GM18498 (cell line): ENCODE results near the gene COX19.
"Not testable (repeated sequence)": the region's sequence is repeated elsewhere in the genome, so short reads cannot be mapped to it uniquely, and the experiment has no call there.

ENCODE experiments used
- ATAC-seq: cut with Tn5 transposase; IDR thresholded peaks from one replicate; pipeline ENCODE4 v1.9.1; 2021; ENCODE audit warnings: mild to moderate bottlenecking, moderate library complexity; ENCODE audit not compliant: unreplicated experiment

COX19 gene

GRCh38 chr7:931871-932650 lies 43.3 kb downstream of the COX19 start:
- ATAC-seq: no peak

- ATAC-seq: no peak
These were observed 44.2 kb downstream of the COX19 start for GRCh38 chr7:930975-931758.

- no peak for ATAC-seq
These were observed 46.0 kb downstream of the COX19 start for GRCh38 chr7:929311-929711.

- no peak for ATAC-seq
These were observed 48.2 kb downstream of the COX19 start for GRCh38 chr7:927031-927671.

- no peak for ATAC-seq
These were observed 49.0 kb downstream of the COX19 start for GRCh38 chr7:926061-927030.

GRCh38 chr7:925601-926000 lies 49.7 kb downstream of the COX19 start:
- no peak for ATAC-seq

- peak; percentile 49 for ATAC-seq
These were observed 50.7 kb downstream of the COX19 start for GRCh38 chr7:924541-925231.

GRCh38 chr7:924042-924441 lies 51.3 kb downstream of the COX19 start:
- not testable (repeated sequence) for ATAC-seq

- peak; percentile 75 for ATAC-seq
These were observed 52.0 kb downstream of the COX19 start for GRCh38 chr7:923108-924041.

- no peak for ATAC-seq
These were observed 52.8 kb downstream of the COX19 start for GRCh38 chr7:922334-923107.

GRCh38 chr7:921581-922333 lies 53.6 kb downstream of the COX19 start:
- ATAC-seq: no peak

GRCh38 chr7:921071-921461 lies 54.3 kb downstream of the COX19 start:
- no peak for ATAC-seq

GRCh38 chr7:920351-921070 lies 54.8 kb downstream of the COX19 start:
- no peak for ATAC-seq

GRCh38 chr7:919924-920341 lies 55.4 kb downstream of the COX19 start:
- ATAC-seq: no peak

GRCh38 chr7:919114-919442 lies 56.3 kb downstream of the COX19 start:
- ATAC-seq: no peak

- ATAC-seq: no peak
These were observed 56.8 kb downstream of the COX19 start for GRCh38 chr7:918441-919113.

GRCh38 chr7:918118-918425 lies 57.3 kb downstream of the COX19 start:
- no peak for ATAC-seq
